Measurements from ENCODE around the gene EN1. TPM values are rescaled to one million over a fixed set of nuclear protein-coding genes. Genes with fewer than 3 reads are reported as not detected.

The EN1 gene
- total and polyA plus RNA-seq, 2 donors (not counting 3 experiments of a cell fraction or from before 2014, with no cell fraction given) = not detected

- no peak for FAIRE-seq
- dilution Hi-C loops (cut with MboI; ENCODE audit: extremely low pct_ligation_motif_present, low sequenced_read_pairs) (no loop called here), intact Hi-C loops (cut with micrococcal nuclease) (no loop called here)
- no peaks in the 10 kb centered on the region for H4K20me1 ChIP-seq (replicated peaks; ENCODE audit: control insufficient read depth, extremely low read depth, insufficient read depth, low read length)
- H3K4me2 ChIP-seq (ENCODE audit: insufficient read depth, low read length) = no peak overlapping the region
- H2AFZ ChIP-seq (ENCODE audit: low read depth, low read length) = no peak overlapping the region
- H3K4me3 ChIP-seq (replicated peaks in 1 of 3; ENCODE audit: insufficient read depth in 1 of 3, low read depth in 1 of 3, low read length in 3 of 3) = no peak overlapping the region
- no peaks in the 10 kb centered on the region for H3K9me1 ChIP-seq (replicated peaks; ENCODE audit: control insufficient read depth, extremely low read depth, insufficient read depth, low read length)
- peaks cover 2 to 12% of the 10 kb centered on the region in 2 experiments for H3K27me3 ChIP-seq (ENCODE audit: control insufficient read depth in 2 of 2, insufficient read depth in 2 of 2, low read length in 2 of 2)
- ChIA-PET CTCF (no interaction called here), POLR2A (no interaction called here)
- DNase-seq (ENCODE audit: low read depth, low spot score) = no peak
- no peak overlapping the region for H3K9ac ChIP-seq (replicated peaks; ENCODE audit: extremely low read depth, insufficient read depth, low read length)
- H3K4me1 ChIP-seq (ENCODE audit: control insufficient read depth, extremely low read depth, insufficient read depth, low read length) = no peaks in the 10 kb centered on the region
- no peaks in the 10 kb centered on the region for H3K9me3 ChIP-seq (replicated peaks; ENCODE audit: control insufficient read depth, insufficient read depth, low read length)
- no peaks in the 10 kb centered on the region for H3K36me3 ChIP-seq (ENCODE audit: control insufficient read depth in 2 of 2, extremely low read depth in 1 of 2, insufficient read depth in 2 of 2, low read length in 2 of 2)
- no peak overlapping the region for H3K27ac ChIP-seq (ENCODE audit: insufficient read depth, low read depth, low read length)
- TF ChIP-seq MYC (IDR thresholded peaks at IDR 0.05; ENCODE audit: low read depth, low read length) (no peak), POLR2A (IDR thresholded peaks at IDR 0.05; ENCODE audit: low read depth, low read length) (no peak), GATA2 (IDR thresholded peaks at IDR 0.05; ENCODE audit: insufficient read depth, insufficient read length, low read depth, low read length) (no peak), POLR2AphosphoS5 (IDR thresholded peaks at IDR 0.05; ENCODE audit: insufficient read depth, low read depth, low read length) (no peak), EZH2 (IDR thresholded peaks at IDR 0.05; ENCODE audit: borderline replicate concordance, low read depth, low read length, severe bottlenecking) (no peak), CTCF (IDR thresholded peaks at IDR 0.05; ENCODE audit: extremely low read depth in 1 of 2, insufficient read depth in 1 of 2, low read depth in 1 of 2, low read length in 2 of 2) (no peak), JUN (IDR thresholded peaks at IDR 0.05; ENCODE audit: borderline replicate concordance, insufficient read depth, insufficient read length, low read depth) (no peak), FOS (IDR thresholded peaks at IDR 0.05; ENCODE audit: borderline replicate concordance, insufficient read depth, low read length) (no peak)
- TF ChIP-seq, protein P1, sequence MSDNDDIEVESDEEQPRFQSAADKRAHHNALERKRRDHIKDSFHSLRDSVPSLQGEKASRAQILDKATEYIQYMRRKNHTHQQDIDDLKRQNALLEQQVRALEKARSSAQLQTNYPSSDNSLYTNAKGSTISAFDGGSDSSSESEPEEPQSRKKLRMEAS (IDR thresholded peaks at IDR 0.05; ENCODE audit: insufficient read depth, insufficient read length) = no peak
- no TSS peak for BruUV-seq (replicated peaks)
- no peaks in the 10 kb centered on the region for H3K79me2 ChIP-seq (ENCODE audit: control insufficient read depth, insufficient read depth, low read length)
These were observed 34.3 kb downstream of the EN1 start for GRCh38 chr2:118813111-118813510.

Data from endothelial cell of umbilical vein (primary cell).